K562 (cell line): ENCODE results near the gene DNAAF8. TPM values are rescaled to one million over a fixed set of nuclear protein-coding genes. Genes with fewer than 3 reads are reported as not detected.

Source experiments
- BRD4 ChIP-seq: fragments of 200-600 bp; sonication (generic); IDR thresholded peaks from 2 replicates; pipeline ENCODE4 v1.6.1; 2017; ENCODE audit warnings: inconsistent platforms
- CHD7 ChIP-seq: fragments of 200-600 bp; sonication (generic); IDR thresholded peaks from one replicate; pipeline ENCODE4 v1.6.1; 2012; ENCODE audit warnings: mild to moderate bottlenecking, low read depth, low read length, inconsistent platforms
- E2F1 ChIP-seq: sonication (generic); formaldehyde crosslinking; IDR thresholded peaks from 2 replicates; pipeline ENCODE4 v1.8.1; 2023; ENCODE audit warnings: mild to moderate bottlenecking, missing genetic modification reagents, moderate library complexity
- E2F3 ChIP-seq: fragments of 250-450 bp; sonication (Bioruptor Pico); IDR thresholded peaks from 2 replicates; pipeline ENCODE4 v1.4.0; 2020; ENCODE audit warnings: mild to moderate bottlenecking
- ELK1 ChIP-seq: sonication (generic); formaldehyde crosslinking; IDR thresholded peaks from 2 replicates; pipeline ENCODE4 v1.8.1; 2022; ENCODE audit warnings: missing genetic modification reagents
- FOSL1 ChIP-seq: fragments of 200-800 bp; sonication (Bioruptor generic); conservative IDR thresholded peaks from 2 replicates; pipeline ENCODE4 v1.6.1; 2016; ENCODE audit warnings: missing genetic modification characterization, missing compliant biosample characterization
- HNRNPUL1 ChIP-seq: fragments of 200-400 bp; formaldehyde crosslinking; IDR thresholded peaks from 2 replicates; pipeline ENCODE4 v1.6.1; 2017; ENCODE audit warnings: low read length
- KHSRP ChIP-seq: fragments of 450-650 bp; IDR thresholded peaks from 2 replicates; pipeline ENCODE4 v1.6.1; 2017
- MCM5 ChIP-seq: fragments of 450-650 bp; IDR thresholded peaks from 2 replicates; pipeline ENCODE4 v1.6.1; 2016; ENCODE audit warnings: low read depth
- SAP30 ChIP-seq: fragments of 200-600 bp; sonication (generic); IDR thresholded peaks from 2 replicates; pipeline ENCODE4 v1.6.1; 2012; ENCODE audit warnings: borderline replicate concordance, low read depth, mild to moderate bottlenecking, moderate library complexity, low read length, control low read depth, inconsistent platforms; ENCODE audit not compliant: insufficient read depth, poor library complexity, severe bottlenecking
- TSC22D4 ChIP-seq: fragments of 450-650 bp; IDR thresholded peaks from 2 replicates; pipeline ENCODE4 v1.6.1; 2016; ENCODE audit warnings: missing genetic modification characterization, missing biosample characterization, control low read depth
- WHSC1 ChIP-seq: IDR thresholded peaks from one replicate; pipeline ENCODE4 v1.6.1; 2012; ENCODE audit warnings: low read length, control low read depth, inconsistent platforms
- ZNF23 ChIP-seq: fragments of 250-450 bp; sonication (Bioruptor Pico); IDR thresholded peaks from 2 replicates; pipeline ENCODE4 v1.4.0; 2020; ENCODE audit warnings: mild to moderate bottlenecking
- ZNF347 ChIP-seq: fragments of 450-650 bp; formaldehyde crosslinking; IDR thresholded peaks from 2 replicates; pipeline ENCODE4 v1.4.0; 2020; ENCODE audit warnings: low read depth, mild to moderate bottlenecking, moderate library complexity
- ZNF41 ChIP-seq: fragments of 250-450 bp; sonication (Bioruptor Pico); conservative IDR thresholded peaks from 2 replicates; pipeline ENCODE4 v1.4.0; 2020; ENCODE audit warnings: mild to moderate bottlenecking
- ZNF780A ChIP-seq: fragments of 250-450 bp; sonication (Bioruptor Pico); IDR thresholded peaks from 2 replicates; pipeline ENCODE4 v1.5.0; 2021; ENCODE audit warnings: mild to moderate bottlenecking
- polyA plus RNA-seq, 8 experiments: library from polyadenylated mRNA; depleted of rRNA in 4 of 8; stranded (reverse) in 5 of 8; unstranded in 3 of 8; fragments of >200 nt; fragmentation: Nextera tagmentation in 2 of 8; fragmentation: Illumina TruSeq in 1 of 8; extraction: Ambion mirVana in 2 of 8; extraction: Trizol in 1 of 8; gene quantifications; 2 replicates each; pipeline versions ENCODE4 v1.2.1 to v1.2.3, GENCODE V29; 2011 to 2014; ENCODE audit warnings: inconsistent platforms in 1 of 8, missing spikeins in 1 of 8
- total RNA-seq, 7 experiments: library from RNA; depleted of rRNA in 6 of 7; stranded (reverse); fragments of >200 nt in 6 of 7; fragmentation: Illumina TruSeq in 2 of 7; extraction: Trizol in 2 of 7; gene quantifications; 2 replicates each; pipeline versions ENCODE4 v1.2.1 to v1.2.3, GENCODE V29; 2011 to 2021; ENCODE audit warnings: low replicate concordance in 1 of 7

The DNAAF8 gene
- total and polyA plus RNA-seq, 9 of the 15 experiments (the other 6 are each of a cell fraction or from before 2014, with no cell fraction given): 0.04 to 0.12 (median 0.10) TPM; not detected in 6

- TF ChIP-seq CHD7 (no peak), BRD4 (no peak), ZNF41 (CRISPR knock-in tag) (no peak), ZNF347 (CRISPR knock-in tag) (no peak), E2F3 (CRISPR knock-in tag) (no peak), ZNF780A (no peak), KHSRP (no peak), ZNF23 (no peak), E2F1 (CRISPR knock-in tag) (0 out of 2 replicates have a peak, but pooled peaks have one; percentile 45), TSC22D4 (tag) (no peak), HNRNPUL1 (no peak), ELK1 (CRISPR knock-in tag) (no peak), FOSL1 (no peak), WHSC1 (no peak), SAP30 (no peak), MCM5 (no peak)
Measured at GRCh38 chr16:4768549-4769305, 34.4 kb downstream of the DNAAF8 start (continued).
